Activated naive CD8-positive, alpha-beta T cell treated with anti-CD3 and anti-CD28 coated beads, Interleukin-2, amount 50 U/mL, for 24 hours (primary cell): ENCODE results near the gene PLPPR4.
"Not testable (repeated sequence)": the region's sequence is repeated elsewhere in the genome, so short reads cannot be mapped to it uniquely, and the experiment has no call there.

Experiments used
- ATAC-seq: fragments of 150-1000 bp; cut with Tn5 transposase; one replicate; pipeline ENCODE4 v1.10.0; 2021
- DNase-seq: peaks from one replicate; pipeline ENCODE4 v3.0.0; 2021
- H3K27ac Mint-ChIP-seq: one replicate; pipeline ENCODE4 v1.8.0; 2021; ENCODE audit warnings: mild to moderate bottlenecking, mixed read lengths
- H3K27me3 Mint-ChIP-seq: one replicate; pipeline ENCODE4 v1.8.0; 2021; ENCODE audit warnings: mixed read lengths
- H3K36me3 Mint-ChIP-seq: one replicate; pipeline ENCODE4 v1.8.0; 2021; ENCODE audit warnings: low read depth, mixed read lengths
- H3K4me1 Mint-ChIP-seq: one replicate; pipeline ENCODE4 v1.8.0; 2021; ENCODE audit warnings: mixed read lengths
- H3K4me3 Mint-ChIP-seq: one replicate; pipeline ENCODE4 v1.8.0; 2021; ENCODE audit warnings: mild to moderate bottlenecking, moderate library complexity, mixed read lengths
- H3K9me3 Mint-ChIP-seq: one replicate; pipeline ENCODE4 v1.8.0; 2021; ENCODE audit warnings: mixed read lengths

The PLPPR4 gene

GRCh38 chr1:99247199-99247598 is 17.1 kb upstream of the PLPPR4 start:
- ATAC-seq (no peak), DNase-seq (no peak)
- Mint-ChIP-seq H3K9me3 (peaks cover 7% of the 10 kb centered on the region), H3K36me3 (no peaks in the 10 kb centered on the region), H3K4me1 (no peaks in the 10 kb centered on the region), H3K27me3 (no peaks in the 10 kb centered on the region), H3K27ac (no peak overlapping the region), H3K4me3 (no peak overlapping the region)

DNA sequence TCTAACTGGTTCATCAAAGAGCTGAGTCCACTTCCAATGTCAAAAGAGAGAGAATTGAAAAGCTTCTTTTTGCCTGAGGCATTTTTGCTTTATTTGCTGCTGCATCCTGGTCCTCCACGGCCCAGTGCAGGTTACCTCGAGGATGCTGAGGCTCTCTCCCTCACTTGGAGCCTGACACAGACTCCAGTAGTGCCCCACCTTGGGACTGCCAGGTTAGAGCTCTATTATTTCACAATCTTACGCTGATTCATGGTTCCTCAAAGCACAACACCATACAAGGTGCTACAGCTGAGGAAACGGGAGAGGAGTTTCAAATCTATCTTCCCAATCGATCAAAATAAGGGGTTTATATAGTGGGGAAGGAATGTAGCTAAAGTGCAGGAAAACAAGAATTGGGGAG is 13.6 kb upstream of the PLPPR4 start:
- H3K4me3 Mint-ChIP-seq = no peak overlapping the region
- peaks cover 7% of the 10 kb centered on the region for H3K9me3 Mint-ChIP-seq
- H3K36me3 Mint-ChIP-seq = no peaks in the 10 kb centered on the region
- DNase-seq (no peak), ATAC-seq (no peak)
- H3K4me1 Mint-ChIP-seq = no peaks in the 10 kb centered on the region
- H3K27me3 Mint-ChIP-seq = no peaks in the 10 kb centered on the region
- H3K27ac Mint-ChIP-seq = no peak overlapping the region

GRCh38 chr1:99251308-99251707 is 13.0 kb upstream of the PLPPR4 start:
- ATAC-seq (no peak), DNase-seq (no peak)
- Mint-ChIP-seq H3K27me3 (no peaks in the 10 kb centered on the region), H3K4me1 (no peaks in the 10 kb centered on the region), H3K9me3 (peaks cover 7% of the 10 kb centered on the region), H3K4me3 (no peak overlapping the region), H3K36me3 (no peaks in the 10 kb centered on the region), H3K27ac (no peak overlapping the region)

- Mint-ChIP-seq H3K4me3 (no peak overlapping the region), H3K27me3 (no peaks in the 10 kb centered on the region), H3K27ac (no peak overlapping the region), H3K9me3 (peaks cover 4% of the 10 kb centered on the region), H3K36me3 (no peaks in the 10 kb centered on the region), H3K4me1 (no peaks in the 10 kb centered on the region)
- ATAC-seq (no peak), DNase-seq (no peak)
These were observed 11.7 kb upstream of the PLPPR4 start for GRCh38 chr1:99252630-99253029.

GRCh38 chr1:99260402-99260801 is 3.9 kb upstream of the PLPPR4 start:
- not testable (repeated sequence) for H3K9me3 Mint-ChIP-seq, H3K4me3 Mint-ChIP-seq, ATAC-seq, DNase-seq, H3K4me1 Mint-ChIP-seq, H3K36me3 Mint-ChIP-seq, H3K27ac Mint-ChIP-seq
- H3K27me3 Mint-ChIP-seq = peaks cover 27% of the 10 kb centered on the region

DNA sequence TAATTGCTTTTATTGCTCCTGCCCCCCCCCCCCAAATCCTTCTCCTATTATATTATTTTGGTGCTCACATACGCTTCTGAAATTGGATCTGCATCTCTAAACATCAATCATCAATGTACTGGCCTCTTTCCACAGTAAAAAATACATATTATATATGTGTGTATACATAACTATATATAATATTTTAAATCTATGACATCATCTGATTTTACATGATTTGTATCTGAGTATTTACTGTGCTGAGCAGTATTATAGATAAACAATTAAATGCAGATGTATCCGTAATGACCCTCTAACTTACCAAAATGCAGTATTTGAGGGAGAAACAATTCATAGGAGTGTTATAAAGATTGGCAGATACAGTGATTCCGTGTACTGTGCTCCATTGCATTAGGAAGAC is 832 bp downstream of the PLPPR4 start:
- Mint-ChIP-seq H3K4me3 (no peak overlapping the region), H3K36me3 (no peaks in the 10 kb centered on the region), H3K27me3 (peaks cover 35% of the 10 kb centered on the region), H3K4me1 (peaks cover 3% of the 10 kb centered on the region), H3K9me3 (peaks cover 6% of the 10 kb centered on the region), H3K27ac (no peak overlapping the region)
- ATAC-seq (no peak), DNase-seq (no peak)

DNA sequence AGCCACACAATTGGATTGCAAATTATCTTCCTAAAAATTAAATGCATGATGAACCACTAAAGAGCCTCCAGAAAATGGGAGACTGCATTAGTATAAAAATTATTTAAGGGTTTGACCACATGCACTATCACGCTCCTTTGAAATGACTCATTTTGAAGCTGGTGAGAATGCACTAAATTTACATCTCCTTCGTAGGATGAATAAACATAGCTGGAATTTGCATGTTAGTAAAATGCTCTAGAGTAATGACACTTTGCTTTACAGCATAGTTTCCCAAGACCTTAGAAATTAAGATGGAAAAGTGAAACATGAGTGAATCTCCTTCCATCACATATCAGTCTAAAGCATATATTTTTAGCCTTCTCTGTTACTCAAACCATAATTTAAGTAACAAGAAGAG is 2.4 kb downstream of the PLPPR4 start:
- ATAC-seq (no peak), DNase-seq (no peak)
- Mint-ChIP-seq H3K27ac (no peak overlapping the region), H3K9me3 (peaks cover 3% of the 10 kb centered on the region), H3K27me3 (peaks cover 35% of the 10 kb centered on the region), H3K36me3 (no peaks in the 10 kb centered on the region), H3K4me3 (no peak overlapping the region), H3K4me1 (peaks cover 3% of the 10 kb centered on the region)

GRCh38 chr1:99268021-99268420 is 3.7 kb downstream of the PLPPR4 start:
- Mint-ChIP-seq H3K27me3 (peaks cover 26% of the 10 kb centered on the region), H3K4me1 (peaks cover 3% of the 10 kb centered on the region), H3K4me3 (no peak overlapping the region), H3K9me3 (peaks cover 10% of the 10 kb centered on the region), H3K27ac (no peak overlapping the region), H3K36me3 (no peaks in the 10 kb centered on the region)
- DNase-seq = no peak
- ATAC-seq = no peak

DNA sequence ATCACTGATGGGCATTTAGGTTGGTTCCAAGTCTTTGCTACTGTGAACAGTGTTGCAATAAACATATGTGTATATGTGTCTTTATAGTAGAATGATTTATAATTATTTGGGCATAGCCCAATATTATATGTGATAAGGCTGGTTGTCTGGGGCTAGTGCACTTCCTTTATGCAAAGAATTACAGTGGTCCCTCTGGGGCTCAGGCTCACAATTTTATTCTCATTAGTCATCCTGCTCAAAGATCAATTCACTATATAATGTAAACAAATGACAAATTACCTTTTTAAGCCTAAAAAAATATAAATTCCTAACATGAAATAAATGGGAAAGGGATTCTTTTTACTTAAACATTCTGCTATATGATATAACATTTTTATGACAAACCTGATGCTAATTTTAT is 5.0 kb downstream of the PLPPR4 start:
- Mint-ChIP-seq H3K27ac (no peak overlapping the region), H3K4me1 (no peaks in the 10 kb centered on the region), H3K9me3 (peaks cover 15% of the 10 kb centered on the region), H3K36me3 (no peaks in the 10 kb centered on the region), H3K4me3 (no peak overlapping the region), H3K27me3 (peaks cover 15% of the 10 kb centered on the region)
- DNase-seq (no peak), ATAC-seq (no peak)

- Mint-ChIP-seq H3K9me3 (peaks cover 18% of the 10 kb centered on the region), H3K4me3 (no peak overlapping the region), H3K27me3 (peaks cover 6% of the 10 kb centered on the region), H3K36me3 (no peaks in the 10 kb centered on the region), H3K27ac (no peak overlapping the region), H3K4me1 (no peaks in the 10 kb centered on the region)
- ATAC-seq (no peak), DNase-seq (no peak)
These were observed 6.4 kb downstream of the PLPPR4 start for GRCh38 chr1:99270646-99271045.

GRCh38 chr1:99271249-99271648 is 7.0 kb downstream of the PLPPR4 start:
- H3K4me1 Mint-ChIP-seq = no peaks in the 10 kb centered on the region
- no peak overlapping the region for H3K4me3 Mint-ChIP-seq
- H3K27me3 Mint-ChIP-seq = peaks cover 3% of the 10 kb centered on the region
- no peak for ATAC-seq
- H3K9me3 Mint-ChIP-seq = peaks cover 18% of the 10 kb centered on the region
- H3K27ac Mint-ChIP-seq = no peak overlapping the region
- H3K36me3 Mint-ChIP-seq = no peaks in the 10 kb centered on the region
- DNase-seq = no peak

- Mint-ChIP-seq H3K36me3 (no peaks in the 10 kb centered on the region), H3K9me3 (peaks cover 13% of the 10 kb centered on the region), H3K27ac (no peak overlapping the region), H3K4me1 (no peaks in the 10 kb centered on the region), H3K4me3 (no peak overlapping the region), H3K27me3 (no peaks in the 10 kb centered on the region)
- ATAC-seq (no peak), DNase-seq (no peak)
These were observed 12.8 kb downstream of the PLPPR4 start for GRCh38 chr1:99277066-99277465.

DNA sequence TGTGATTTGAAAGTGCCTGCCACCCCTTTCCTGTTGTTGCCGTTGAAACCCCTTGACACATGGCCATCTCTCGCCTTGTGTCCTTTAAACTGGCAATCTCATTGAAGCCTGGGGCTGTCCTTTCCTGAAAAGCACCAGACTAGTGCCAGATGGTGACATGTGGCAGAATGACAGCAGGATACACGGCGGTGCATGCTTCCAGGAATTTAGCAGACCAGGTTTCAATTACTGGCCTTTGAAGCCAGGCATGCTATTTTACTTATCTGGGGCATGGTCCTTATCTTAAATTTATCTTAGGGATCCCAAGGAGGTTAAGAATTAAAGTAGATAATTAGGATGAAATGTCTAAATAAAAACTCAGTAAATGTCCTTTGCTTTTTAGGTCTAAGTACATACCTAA is 15.2 kb downstream of the PLPPR4 start:
- Mint-ChIP-seq H3K4me3 (no peak overlapping the region), H3K4me1 (no peaks in the 10 kb centered on the region), H3K36me3 (no peaks in the 10 kb centered on the region), H3K27ac (no peak overlapping the region), H3K27me3 (no peaks in the 10 kb centered on the region), H3K9me3 (peaks cover under 1% of the 10 kb centered on the region)
- DNase-seq = no peak
- ATAC-seq = no peak

DNA sequence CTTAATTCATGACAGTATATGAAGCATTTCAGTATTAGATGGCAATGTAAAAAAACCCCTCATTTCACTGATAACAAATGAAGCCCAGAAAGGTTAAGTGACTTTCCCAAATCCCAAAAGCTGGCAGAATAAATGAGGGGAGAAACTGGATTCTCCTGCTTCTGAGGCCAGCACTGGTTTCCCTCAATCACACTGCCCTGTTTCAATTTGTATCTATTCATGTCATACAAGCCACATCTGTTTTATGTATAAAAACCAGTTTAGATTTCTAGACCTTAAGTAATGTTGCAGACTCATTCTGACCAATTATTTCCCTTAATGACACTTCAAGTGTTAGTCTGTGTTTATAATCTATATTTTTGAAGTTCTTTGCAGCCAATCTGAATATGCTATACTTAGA is 16.8 kb downstream of the PLPPR4 start:
- Mint-ChIP-seq H3K9me3 (no peaks in the 10 kb centered on the region), H3K4me1 (no peaks in the 10 kb centered on the region), H3K36me3 (no peaks in the 10 kb centered on the region), H3K27me3 (no peaks in the 10 kb centered on the region), H3K27ac (no peak overlapping the region), H3K4me3 (no peak overlapping the region)
- no peak for ATAC-seq
- DNase-seq = no peak

DNA sequence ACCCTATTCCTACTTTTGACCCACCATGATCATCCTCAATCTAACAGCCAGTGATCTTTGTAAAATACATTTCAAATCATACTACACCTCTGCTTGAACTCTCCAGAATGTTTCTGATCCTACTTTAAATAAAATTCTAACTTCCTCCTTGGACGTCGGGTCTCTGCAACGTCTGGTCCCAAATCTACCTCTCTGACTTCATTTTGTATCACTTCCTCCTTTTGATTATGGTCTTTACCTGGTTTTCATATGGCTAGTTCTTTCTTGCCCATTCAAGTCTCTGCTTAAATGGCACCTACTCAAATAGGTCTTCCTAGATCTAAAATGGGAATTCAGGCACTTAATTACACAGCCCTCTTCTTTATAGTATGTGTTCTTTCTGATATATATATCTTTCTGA is 18.2 kb downstream of the PLPPR4 start:
- no peaks in the 10 kb centered on the region for H3K4me1 Mint-ChIP-seq
- H3K4me3 Mint-ChIP-seq = no peak overlapping the region
- no peaks in the 10 kb centered on the region for H3K36me3 Mint-ChIP-seq
- no peak for ATAC-seq
- H3K9me3 Mint-ChIP-seq = peaks cover 5% of the 10 kb centered on the region
- H3K27ac Mint-ChIP-seq = no peak overlapping the region
- DNase-seq = no peak
- no peaks in the 10 kb centered on the region for H3K27me3 Mint-ChIP-seq

DNA sequence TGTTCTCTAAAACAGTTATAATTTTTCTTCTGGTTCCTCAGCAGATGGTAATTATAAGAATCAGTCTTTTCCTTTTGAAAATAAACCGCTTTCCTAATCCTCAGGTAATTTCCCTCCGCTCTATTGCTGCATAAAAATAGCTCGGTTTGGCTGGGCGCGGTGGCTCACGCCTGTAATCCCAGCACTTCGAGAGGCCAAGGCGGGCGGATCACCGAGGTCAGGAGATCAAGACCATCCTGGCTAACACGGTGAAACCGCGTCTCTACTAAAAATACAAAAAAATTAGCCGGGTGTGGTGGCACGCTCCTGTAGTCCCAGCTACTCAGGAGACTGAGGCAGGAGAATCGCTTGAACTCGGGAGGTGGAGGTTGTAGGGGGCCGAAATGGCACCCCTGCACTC is 19.2 kb downstream of the PLPPR4 start:
- not testable (repeated sequence) for H3K4me3 Mint-ChIP-seq, H3K36me3 Mint-ChIP-seq, H3K9me3 Mint-ChIP-seq, DNase-seq, ATAC-seq, H3K27me3 Mint-ChIP-seq, H3K4me1 Mint-ChIP-seq, H3K27ac Mint-ChIP-seq
